D721Med (cell line): ENCODE data around the gene CHURC1.

Source experiments
- DNase-seq: peaks from one replicate; pipeline ENCODE4 v3.0.0; 2011; ENCODE audit warnings: low spot score; ENCODE audit not compliant: insufficient read length
- FAIRE-seq: peaks from 2 replicates; lab custom pipeline; 2011; peaks lifted over from hg19 to GRCh38; lab: Jason Lieb, UNC
- TF ChIP-seq, protein P1 (sequence below): IDR thresholded peaks from 2 replicates; pipeline ENCODE4 v1.5.1; 2012; ENCODE audit warnings: mild to moderate bottlenecking, control low read depth; ENCODE audit not compliant: insufficient read depth; ENCODE audit errors: missing control alignments

Gene CHURC1

DNA sequence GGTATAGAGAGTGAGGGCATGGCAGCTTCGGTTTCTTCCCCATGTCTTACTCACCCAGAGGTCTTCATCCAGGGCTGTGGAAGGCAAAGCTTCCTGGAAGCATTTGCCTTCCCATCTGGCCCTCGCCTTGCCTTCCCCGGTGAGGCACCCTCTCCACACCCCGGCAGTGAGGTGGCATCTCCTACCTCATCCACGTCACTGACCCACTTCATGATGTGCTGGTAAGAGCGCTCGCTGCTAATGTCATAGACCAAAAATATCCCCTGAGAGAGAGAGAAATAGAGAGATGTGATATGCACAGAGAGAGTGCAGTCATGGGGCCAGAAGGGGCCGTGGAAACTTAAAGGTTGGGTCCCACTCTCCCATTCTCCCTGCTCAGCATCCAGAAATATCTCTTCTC lies 36.6 kb downstream of the CHURC1 start:
- no peak for DNase-seq
- TF ChIP-seq, protein P1, sequence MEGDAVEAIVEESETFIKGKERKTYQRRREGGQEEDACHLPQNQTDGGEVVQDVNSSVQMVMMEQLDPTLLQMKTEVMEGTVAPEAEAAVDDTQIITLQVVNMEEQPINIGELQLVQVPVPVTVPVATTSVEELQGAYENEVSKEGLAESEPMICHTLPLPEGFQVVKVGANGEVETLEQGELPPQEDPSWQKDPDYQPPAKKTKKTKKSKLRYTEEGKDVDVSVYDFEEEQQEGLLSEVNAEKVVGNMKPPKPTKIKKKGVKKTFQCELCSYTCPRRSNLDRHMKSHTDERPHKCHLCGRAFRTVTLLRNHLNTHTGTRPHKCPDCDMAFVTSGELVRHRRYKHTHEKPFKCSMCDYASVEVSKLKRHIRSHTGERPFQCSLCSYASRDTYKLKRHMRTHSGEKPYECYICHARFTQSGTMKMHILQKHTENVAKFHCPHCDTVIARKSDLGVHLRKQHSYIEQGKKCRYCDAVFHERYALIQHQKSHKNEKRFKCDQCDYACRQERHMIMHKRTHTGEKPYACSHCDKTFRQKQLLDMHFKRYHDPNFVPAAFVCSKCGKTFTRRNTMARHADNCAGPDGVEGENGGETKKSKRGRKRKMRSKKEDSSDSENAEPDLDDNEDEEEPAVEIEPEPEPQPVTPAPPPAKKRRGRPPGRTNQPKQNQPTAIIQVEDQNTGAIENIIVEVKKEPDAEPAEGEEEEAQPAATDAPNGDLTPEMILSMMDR = no peak
- FAIRE-seq = no peak

DNA sequence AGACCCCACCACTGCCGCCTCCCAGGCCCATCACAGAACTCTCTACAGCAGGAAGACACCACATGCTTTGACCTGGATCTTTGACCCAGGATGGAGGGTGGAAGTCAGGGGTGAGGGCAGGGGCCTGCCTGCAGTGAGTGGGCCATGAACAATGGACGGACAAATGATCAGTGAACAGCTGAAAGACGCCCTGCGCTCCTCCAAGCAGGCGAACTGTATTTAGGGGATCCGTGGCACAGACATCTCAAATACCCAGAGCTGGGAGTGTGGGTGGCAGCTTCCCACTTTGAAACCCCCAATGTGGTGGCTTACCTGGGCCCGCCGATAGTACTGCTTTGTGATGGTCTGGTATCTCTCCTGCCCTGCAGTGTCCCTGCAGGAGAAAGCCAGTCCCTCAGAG lies 37.0 kb downstream of the CHURC1 start:
- TF ChIP-seq, protein P1 = no peak
- no peak for FAIRE-seq
- no peak for DNase-seq

DNA sequence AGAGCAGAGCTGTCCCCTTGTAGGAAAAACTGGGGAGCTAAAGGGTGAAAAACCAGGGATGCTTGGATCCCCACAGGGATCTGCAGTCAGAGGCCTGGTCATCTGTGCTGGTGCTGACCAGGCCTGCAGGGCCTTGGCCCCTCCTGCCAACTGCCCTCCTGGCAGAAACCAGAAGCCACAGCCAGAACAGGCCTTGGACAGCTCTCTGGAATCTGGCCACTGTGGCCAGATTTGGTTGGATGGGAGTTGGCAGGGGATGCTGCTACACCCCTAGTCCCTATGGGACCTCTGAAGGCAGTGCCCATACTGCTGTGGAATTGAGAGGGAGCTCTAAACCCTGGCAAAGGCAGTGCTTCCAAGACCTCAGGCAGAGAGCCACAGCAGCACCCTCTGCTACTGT lies 37.5 kb downstream of the CHURC1 start:
- FAIRE-seq = no peak
- no peak for DNase-seq
- TF ChIP-seq, protein P1 = no peak

DNA sequence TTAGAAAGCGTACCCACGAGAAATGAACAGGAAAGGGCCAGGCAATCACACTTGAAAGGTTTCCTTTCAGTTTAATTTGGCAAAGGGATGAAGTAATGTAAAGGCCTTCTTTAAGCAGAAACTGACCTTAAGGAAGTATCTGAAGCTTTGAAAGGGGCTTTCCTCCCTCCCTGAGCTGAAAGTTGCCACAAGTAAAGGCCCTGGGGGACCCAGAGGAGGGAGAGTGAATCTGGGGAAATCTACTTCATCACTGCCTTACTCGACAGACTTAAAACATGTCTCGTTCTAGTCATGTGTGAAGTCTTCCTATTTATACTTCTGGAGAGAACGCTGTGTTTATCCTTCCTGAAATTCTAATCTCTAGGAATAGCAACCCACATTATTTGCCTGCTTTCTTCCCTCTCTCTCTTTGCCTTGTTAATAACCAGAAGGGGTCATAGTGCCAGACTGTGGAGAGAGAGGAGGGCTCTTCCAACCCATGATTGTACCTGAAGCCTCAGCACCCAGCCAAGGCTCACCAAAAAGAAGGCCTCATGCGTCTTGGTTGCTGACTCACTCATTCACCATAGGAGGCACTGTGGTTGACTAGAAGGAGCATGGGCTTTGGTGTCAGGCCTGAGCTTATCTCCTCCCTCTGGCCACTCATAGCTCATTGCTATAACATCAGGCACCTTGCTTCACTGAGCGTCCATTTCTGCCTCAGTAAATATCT lies 38.5 kb downstream of the CHURC1 start:
- TF ChIP-seq, protein P1 = no peak
- no peak for DNase-seq
- no peak for FAIRE-seq

DNA sequence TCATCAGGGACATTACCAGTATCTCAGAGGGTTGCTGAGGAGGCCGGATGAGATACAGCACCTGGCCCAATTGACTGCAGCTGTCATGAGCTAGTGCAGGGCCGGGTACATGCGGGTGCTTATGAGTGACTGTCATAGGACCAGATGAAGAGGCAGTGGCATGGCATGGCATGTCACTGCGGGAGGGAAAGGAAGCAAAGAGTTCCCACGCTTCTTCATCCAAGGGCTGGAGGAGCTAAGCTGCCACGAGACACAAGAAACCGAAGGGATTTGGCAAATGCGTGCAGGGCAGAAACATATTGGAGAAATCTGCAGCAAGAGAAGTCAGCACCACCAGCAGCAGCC lies 39.0 kb downstream of the CHURC1 start:
- TF ChIP-seq, protein P1 = no peak
- DNase-seq (no peak), FAIRE-seq (no peak)

DNA sequence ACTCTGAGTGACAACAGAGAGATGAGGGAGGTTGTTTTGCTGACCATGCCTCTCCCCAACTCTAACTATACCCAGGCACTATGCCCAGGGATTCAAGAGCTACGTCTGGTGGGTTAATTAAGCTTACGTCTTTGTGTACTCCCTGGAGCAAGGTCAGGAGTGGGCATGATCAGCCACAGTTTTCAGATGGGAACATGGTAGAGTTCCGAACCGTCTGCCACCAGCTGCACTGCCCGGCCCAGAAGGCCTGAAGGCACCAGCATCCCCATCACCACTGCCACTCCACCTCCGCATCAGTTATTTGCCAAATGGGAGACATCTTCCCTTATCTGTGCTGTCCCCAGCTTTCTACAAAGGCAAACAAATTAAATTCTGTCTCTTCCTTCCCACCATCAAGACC lies 39.4 kb downstream of the CHURC1 start:
- TF ChIP-seq, protein P1 = no peak
- DNase-seq (no peak), FAIRE-seq (no peak)

DNA sequence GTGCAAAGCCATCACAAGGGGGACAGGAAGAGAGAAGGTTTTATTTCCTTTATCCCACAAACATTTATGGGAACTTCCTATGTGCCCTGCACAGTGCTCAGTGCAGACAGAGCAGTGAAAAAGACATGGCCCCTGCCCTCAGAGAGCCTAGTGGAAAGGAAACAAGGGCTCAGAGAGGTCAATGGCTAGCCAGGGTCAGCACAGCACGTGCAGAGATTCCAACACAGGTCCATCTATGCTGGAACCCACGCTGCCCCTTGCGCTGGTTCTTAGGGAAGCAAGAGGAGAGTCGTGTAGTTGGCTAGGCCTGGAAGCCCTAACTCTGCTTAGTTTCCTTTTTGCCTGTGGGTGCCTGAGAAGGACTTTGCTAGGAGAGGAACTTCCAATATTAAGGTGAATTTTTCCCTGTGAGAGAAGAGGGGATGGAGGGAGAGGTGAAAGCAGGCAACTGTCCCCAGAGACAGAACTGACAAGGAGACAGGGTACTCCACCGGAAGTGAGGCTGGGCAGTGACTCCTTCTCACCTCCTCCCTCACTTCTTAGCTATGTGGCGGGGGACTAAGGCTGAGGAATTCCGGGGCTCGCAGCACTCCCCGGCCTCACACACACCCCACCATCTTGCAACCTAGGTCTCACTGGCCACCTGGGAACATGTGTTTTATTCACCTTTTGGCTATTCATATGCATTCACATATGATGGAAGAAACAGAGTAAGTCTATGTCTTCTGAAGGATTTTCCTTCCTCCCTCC lies 40.4 kb downstream of the CHURC1 start:
- DNase-seq = no peak
- no peak for FAIRE-seq
- TF ChIP-seq, protein P1 = no peak
